ENCODE results near the gene KIRREL3. TPM values are rescaled to one million over a fixed set of nuclear protein-coding genes. Genes with fewer than 3 reads are reported as not detected.

KIRREL3 gene
- total and polyA plus RNA-seq, 3 donors from 2014 or later = 1.0 to 1.1 (median 1.1) TPM

GRCh38 chr11:126592496-126593410, 407.8 kb downstream of the KIRREL3 start:
- intact Hi-C loops (cut with DNase I; ENCODE audit: low total_unique reads) = no loop called here
- Histone ChIP-seq H3K4me1 (no peaks in the 10 kb centered on the region), H3K27me3 (no peaks in the 10 kb centered on the region), H3K4me3 (no peak overlapping the region), H3K27ac (no peak overlapping the region), H3K9me3 (no peaks in the 10 kb centered on the region), H3K36me3 (ENCODE audit: low read depth, missing control alignments) (no peaks in the 10 kb centered on the region)
- TF ChIP-seq CTCF (IDR thresholded peaks at IDR 0.05) (no peak), POLR2A (IDR thresholded peaks at IDR 0.05) (no peak)
- no peak for DNase-seq
- 81 to 88% methylated on average over 21 of the region's 21 CpGs for WGBS, 2 donors

- no peak for DNase-seq
- Histone ChIP-seq H3K4me1 (no peaks in the 10 kb centered on the region), H3K27me3 (no peaks in the 10 kb centered on the region), H3K36me3 (ENCODE audit: low read depth, missing control alignments) (no peaks in the 10 kb centered on the region), H3K9me3 (no peaks in the 10 kb centered on the region), H3K27ac (no peak overlapping the region), H3K4me3 (no peak overlapping the region)
- TF ChIP-seq CTCF (IDR thresholded peaks at IDR 0.05) = no peak
- no peak for TF ChIP-seq POLR2A (IDR thresholded peaks at IDR 0.05)
- intact Hi-C loops (cut with DNase I; ENCODE audit: low total_unique reads) = no loop called here
- WGBS, 2 donors = 86 to 93% methylated on average over 6 of the region's 6 CpGs
Measured at GRCh38 chr11:126591966-126592489, 408.5 kb downstream of the KIRREL3 start.

GRCh38 chr11:126589492-126589803, 411.1 kb downstream of the KIRREL3 start:
- H3K27ac ChIP-seq = no peak overlapping the region
- no peak for DNase-seq
- H3K36me3 ChIP-seq (ENCODE audit: low read depth, missing control alignments) = no peaks in the 10 kb centered on the region
- 96 to 100% methylated on average over 4 of the region's 4 CpGs for WGBS, 2 donors
- H3K4me1 ChIP-seq = peaks cover 4% of the 10 kb centered on the region
- H3K9me3 ChIP-seq = no peaks in the 10 kb centered on the region
- H3K27me3 ChIP-seq = no peaks in the 10 kb centered on the region
- intact Hi-C loops (cut with DNase I; ENCODE audit: low total_unique reads) = no loop called here
- no peak for TF ChIP-seq CTCF (IDR thresholded peaks at IDR 0.05)
- no peak for TF ChIP-seq POLR2A (IDR thresholded peaks at IDR 0.05)
- no peak overlapping the region for H3K4me3 ChIP-seq

- H3K36me3 ChIP-seq (ENCODE audit: low read depth, missing control alignments) = no peaks in the 10 kb centered on the region
- no peaks in the 10 kb centered on the region for H3K27me3 ChIP-seq
- peaks cover 4% of the 10 kb centered on the region for H3K4me1 ChIP-seq
- intact Hi-C loops (cut with DNase I; ENCODE audit: low total_unique reads) = no loop called here
- no peaks in the 10 kb centered on the region for H3K9me3 ChIP-seq
- H3K27ac ChIP-seq = no peak overlapping the region
- no peak for TF ChIP-seq POLR2A (IDR thresholded peaks at IDR 0.05)
- TF ChIP-seq CTCF (IDR thresholded peaks at IDR 0.05) = no peak
- DNase-seq = no peak
- 82 to 83% methylated on average over 11 to 16 of the region's 16 CpGs for WGBS, 2 donors
- no peak overlapping the region for H3K4me3 ChIP-seq
Measured at GRCh38 chr11:126588630-126589491, 411.7 kb downstream of the KIRREL3 start.

All from testis (tissue), 3 donors.